Activated CD8-positive, alpha-beta memory T cell treated with anti-CD3 and anti-CD28 coated beads, Interleukin-2, amount 50 U/mL, for 4 hours (primary cell): ENCODE results near the gene TOP2B.

Experiments
- DNase-seq: peaks from one replicate; pipeline ENCODE4 v3.0.0-alpha.2; 2020

Gene TOP2B

GRCh38 chr3:25618028-25618427 is 46.7 kb downstream of the TOP2B start:
- no peak for DNase-seq

- DNase-seq: no peak
These were observed 53.5 kb downstream of the TOP2B start for GRCh38 chr3:25611193-25611592.

GRCh38 chr3:25610779-25611178 is 53.9 kb downstream of the TOP2B start:
- DNase-seq: no peak

GRCh38 chr3:25610167-25610566 is 54.5 kb downstream of the TOP2B start:
- no peak for DNase-seq

- DNase-seq: no peak
These were observed 60.5 kb downstream of the TOP2B start for GRCh38 chr3:25604107-25604805.

- DNase-seq: no peak
These were observed 61.0 kb downstream of the TOP2B start for GRCh38 chr3:25603703-25604102.

- DNase-seq: no peak
These were observed 67.1 kb downstream of the TOP2B start for GRCh38 chr3:25597535-25598101.

GRCh38 chr3:25594007-25594502 is 70.7 kb downstream of the TOP2B start:
- DNase-seq: no peak

GRCh38 chr3:25593001-25593400 is 71.7 kb downstream of the TOP2B start:
- no peak for DNase-seq

GRCh38 chr3:25592510-25592968 is 72.2 kb downstream of the TOP2B start:
- no peak for DNase-seq

- DNase-seq: no peak
These were observed 74.9 kb downstream of the TOP2B start for GRCh38 chr3:25589783-25590258.

- no peak for DNase-seq
These were observed 75.5 kb downstream of the TOP2B start for GRCh38 chr3:25589104-25589782.

- no peak for DNase-seq
These were observed 76.1 kb downstream of the TOP2B start for GRCh38 chr3:25588441-25589103.

- DNase-seq: no peak
These were observed 76.7 kb downstream of the TOP2B start for GRCh38 chr3:25587975-25588374.

GRCh38 chr3:25587526-25587925 is 77.2 kb downstream of the TOP2B start:
- DNase-seq: no peak

GRCh38 chr3:25587094-25587493 is 77.6 kb downstream of the TOP2B start:
- no peak for DNase-seq

- DNase-seq: no peak
These were observed 78.2 kb downstream of the TOP2B start for GRCh38 chr3:25586553-25586952.

GRCh38 chr3:25586167-25586505 is 78.6 kb downstream of the TOP2B start:
- no peak for DNase-seq

- DNase-seq: no peak
These were observed 79.1 kb downstream of the TOP2B start for GRCh38 chr3:25585361-25586166.

- DNase-seq: no peak
These were observed 80.5 kb downstream of the TOP2B start for GRCh38 chr3:25584011-25584789.

- no peak for DNase-seq
These were observed 81.4 kb downstream of the TOP2B start for GRCh38 chr3:25583343-25583742.

- DNase-seq: no peak
These were observed 82.5 kb downstream of the TOP2B start for GRCh38 chr3:25582242-25582641.
